GM12892 (cell line): Measurements from ENCODE around the gene AVPR1B.

ENCODE experiments used
- DNase-seq: peaks from one replicate; pipeline ENCODE4 v3.0.0; 2011; ENCODE audit not compliant: insufficient read length
- FAIRE-seq: peaks from 2 replicates; lab custom pipeline; 2011; peaks lifted over from hg19 to GRCh38; lab: Jason Lieb, UNC
- POLR2A ChIP-seq: IDR thresholded peaks from 2 replicates; pipeline ENCODE4 v1.6.1; 2011; ENCODE audit warnings: low read depth, low read length, control low read depth
- POLR2AphosphoS5 ChIP-seq: IDR thresholded peaks from 2 replicates; pipeline ENCODE4 v1.6.1; 2011; ENCODE audit warnings: low read depth, low read length, control low read depth
- TAF1 ChIP-seq: IDR thresholded peaks from 2 replicates; pipeline ENCODE4 v1.6.1; 2011; ENCODE audit warnings: low read depth, mild to moderate bottlenecking, control low read depth, low read length, borderline replicate concordance

AVPR1B gene

DNA sequence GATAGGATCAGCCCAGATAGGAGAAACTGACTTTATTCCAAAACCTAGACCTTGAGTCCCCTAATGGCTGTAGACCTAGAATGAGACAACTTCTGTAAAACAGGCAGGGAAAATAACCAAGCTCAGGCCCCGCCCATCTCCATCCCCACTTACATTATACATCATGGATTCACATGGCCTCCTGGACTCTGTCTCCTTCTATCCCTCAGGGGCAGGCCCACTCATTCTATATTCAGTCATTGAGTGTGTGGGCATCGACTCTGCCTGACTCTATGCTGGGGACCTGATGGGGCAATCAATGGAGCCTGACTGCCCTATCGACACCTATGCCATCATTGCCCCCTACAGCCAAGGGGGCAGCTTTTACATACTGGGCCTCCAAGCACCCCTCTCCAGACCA is 6.4 kb downstream of the AVPR1B start:
- no peak for TF ChIP-seq POLR2AphosphoS5
- no peak for TF ChIP-seq TAF1
- TF ChIP-seq POLR2A = no peak
- FAIRE-seq = no peak
- DNase-seq = no peak

DNA sequence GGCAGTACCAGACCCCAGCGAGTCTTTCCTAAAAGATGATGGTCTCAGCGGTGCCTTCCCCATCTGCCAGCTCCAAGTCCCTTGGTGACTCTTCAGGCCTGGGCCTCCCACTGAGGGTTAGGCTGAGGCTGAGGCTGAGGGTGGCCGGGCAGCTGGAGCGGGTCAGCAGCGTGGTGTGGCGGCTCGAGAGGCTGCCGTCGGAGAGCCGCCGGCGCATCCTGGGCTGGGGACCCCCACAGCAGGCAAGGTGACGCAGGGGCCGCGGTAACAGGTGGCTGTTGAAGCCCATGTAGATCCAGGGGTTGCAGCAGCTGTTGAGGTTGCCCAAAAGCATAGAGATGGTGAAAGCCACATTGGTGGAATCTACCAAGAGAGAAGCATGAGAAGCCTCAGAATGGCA is 7.0 kb downstream of the AVPR1B start:
- DNase-seq = no peak
- no peak for TF ChIP-seq TAF1
- no peak for TF ChIP-seq POLR2A
- TF ChIP-seq POLR2AphosphoS5 = no peak
- no peak for FAIRE-seq

DNA sequence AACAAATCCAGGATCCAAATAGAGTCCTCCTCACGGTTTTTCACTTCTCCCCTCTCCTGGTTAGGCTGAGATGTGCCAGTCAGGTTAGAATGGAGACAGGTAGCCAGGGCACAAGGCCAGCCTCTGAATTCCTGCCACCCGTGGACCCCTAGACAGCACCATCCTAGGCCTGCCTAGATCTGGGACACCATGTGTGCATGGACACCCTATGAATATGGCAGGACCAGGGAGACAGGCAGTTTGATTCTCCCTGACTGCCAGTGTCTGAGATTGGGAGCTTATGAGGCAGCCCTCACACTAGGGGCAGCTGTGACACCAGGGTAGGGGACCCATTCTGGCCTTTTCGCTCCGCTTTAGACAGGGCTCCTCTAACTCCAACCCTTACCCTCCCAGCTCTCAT is 7.5 kb downstream of the AVPR1B start:
- DNase-seq (no peak), FAIRE-seq (no peak)
- TF ChIP-seq POLR2AphosphoS5 (no peak), POLR2A (no peak), TAF1 (no peak)

DNA sequence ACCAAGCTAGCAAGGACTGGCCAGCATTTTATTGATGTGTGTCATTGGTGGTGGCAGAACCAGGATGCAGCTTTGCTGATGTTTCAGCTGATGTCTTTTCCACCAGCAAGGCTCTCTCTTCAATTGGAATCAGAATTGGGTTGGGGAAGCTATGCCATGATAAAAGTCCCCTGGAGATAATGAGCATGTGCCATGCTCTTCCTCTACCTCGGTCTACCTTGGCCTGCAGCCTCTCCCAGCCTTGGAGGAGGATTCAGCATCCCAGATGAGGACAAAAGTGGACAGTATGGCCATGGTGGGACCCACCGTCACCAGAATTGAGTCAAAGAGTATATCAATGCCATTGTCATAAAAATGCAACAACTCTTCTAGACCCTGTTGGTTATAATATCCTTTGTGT is 8.6 kb downstream of the AVPR1B start:
- FAIRE-seq (no peak), DNase-seq (no peak)
- TF ChIP-seq POLR2A (no peak), POLR2AphosphoS5 (no peak), TAF1 (no peak)

DNA sequence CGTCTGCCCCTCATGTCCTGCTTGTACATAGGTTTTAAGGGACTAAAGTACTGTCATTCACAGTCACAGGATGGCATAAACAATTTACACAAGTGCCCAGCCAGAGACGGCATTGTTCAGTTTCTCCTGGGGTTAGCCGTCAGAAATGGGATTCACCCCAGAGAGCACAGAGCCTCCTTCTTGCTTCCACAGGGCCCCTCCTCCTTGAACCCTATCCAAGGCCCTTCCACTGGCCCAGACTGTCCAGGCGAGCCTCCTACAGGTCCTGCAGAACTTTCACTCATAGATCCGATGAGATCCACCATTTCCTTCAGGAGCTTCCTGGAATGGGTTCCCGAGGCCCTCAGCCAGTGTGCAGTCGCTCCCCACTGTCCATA is 10.0 kb downstream of the AVPR1B start:
- TF ChIP-seq TAF1 = no peak
- DNase-seq (no peak), FAIRE-seq (no peak)

DNA sequence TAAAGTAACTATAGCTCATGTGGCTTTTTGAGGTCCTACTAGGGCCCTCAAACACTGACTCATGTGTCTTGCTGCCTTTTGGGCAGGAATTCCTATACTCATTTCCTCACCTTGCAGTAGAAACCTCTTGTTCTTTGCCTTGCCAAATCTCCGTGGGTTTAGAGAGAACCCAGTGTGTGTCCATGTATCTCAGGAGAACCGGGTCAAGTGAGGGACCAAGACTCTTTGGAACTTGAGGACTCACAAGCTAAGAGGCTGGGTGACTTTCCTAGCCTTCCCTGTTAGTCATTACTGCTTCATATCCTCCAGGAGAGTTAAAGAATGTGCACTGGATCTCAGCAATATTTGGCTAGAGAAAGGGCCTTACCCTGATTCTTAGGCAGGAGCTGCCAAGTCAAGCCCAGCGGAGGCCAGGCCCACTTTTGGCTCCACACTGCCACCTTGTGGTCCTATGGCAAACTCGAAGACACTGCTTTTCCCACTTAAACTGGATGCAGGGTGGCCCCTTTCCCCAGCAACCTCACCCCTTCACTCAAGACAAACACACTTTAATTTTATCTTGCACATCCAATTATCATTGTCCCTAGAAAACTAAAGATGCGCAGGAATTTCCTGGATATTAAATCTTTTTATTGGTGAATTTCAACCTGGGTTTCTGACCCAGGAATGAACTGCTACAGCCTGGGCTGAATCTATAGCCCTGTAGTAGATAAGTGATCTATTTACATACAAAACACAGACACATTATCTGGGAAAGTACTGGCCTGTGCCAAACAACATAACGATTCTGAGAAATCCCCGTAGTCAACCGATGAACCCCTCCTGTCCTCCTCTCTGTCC is 10.6 kb downstream of the AVPR1B start:
- peak; percentile 61 for DNase-seq
- peak; percentile 77 for FAIRE-seq
- no peak for TF ChIP-seq TAF1
- TF ChIP-seq POLR2AphosphoS5 = no peak
- TF ChIP-seq POLR2A = no peak

DNA sequence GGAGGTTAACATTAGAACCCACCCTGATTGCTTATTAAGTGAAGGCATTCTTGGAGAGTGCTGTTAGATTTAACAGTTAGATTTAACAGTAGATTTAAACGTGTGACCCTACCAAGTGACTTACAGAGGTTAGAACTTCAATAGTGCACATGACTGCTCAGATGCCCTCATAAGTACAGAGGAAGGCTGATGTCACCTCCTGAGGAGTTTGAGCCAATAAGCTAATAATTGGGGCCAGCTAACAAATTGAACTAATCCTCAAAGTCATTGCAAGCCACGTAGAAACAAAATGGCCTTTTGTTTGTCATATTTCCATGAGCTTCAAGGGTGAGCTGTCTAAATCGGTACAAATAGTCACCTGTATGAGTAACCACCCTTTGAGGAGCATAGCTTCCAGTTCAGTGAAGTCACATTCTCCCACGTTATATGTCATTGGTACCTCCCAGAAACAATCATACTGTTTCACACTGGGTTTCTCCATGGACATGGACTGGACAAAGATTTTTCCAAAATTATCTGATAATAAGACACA is 11.7 kb downstream of the AVPR1B start:
- DNase-seq (no peak), FAIRE-seq (no peak)
- TF ChIP-seq POLR2AphosphoS5 (no peak), POLR2A (no peak), TAF1 (no peak)

DNA sequence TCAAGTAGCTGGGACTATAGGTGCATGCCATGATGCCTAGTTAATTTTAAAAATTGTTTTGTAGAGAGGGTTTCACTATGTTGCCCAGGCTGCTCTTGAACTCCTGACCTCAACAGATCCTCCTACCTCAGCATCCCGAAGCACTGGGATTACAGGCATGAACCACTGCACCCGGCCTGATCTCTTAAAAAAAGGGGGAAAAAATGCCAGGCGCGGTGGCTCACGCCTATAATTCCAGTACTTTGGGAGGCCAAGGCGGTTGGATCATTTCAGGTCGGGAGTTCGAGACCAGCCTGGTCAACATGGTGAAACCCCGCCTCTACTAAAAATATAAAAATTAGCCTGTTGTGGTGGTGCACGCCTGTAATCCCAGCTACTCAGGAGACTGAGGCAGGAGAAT is 13.2 kb downstream of the AVPR1B start:
- no peak for TF ChIP-seq POLR2A
- TF ChIP-seq TAF1 = no peak
- TF ChIP-seq POLR2AphosphoS5 = no peak
- DNase-seq = no peak
- FAIRE-seq = no peak

DNA sequence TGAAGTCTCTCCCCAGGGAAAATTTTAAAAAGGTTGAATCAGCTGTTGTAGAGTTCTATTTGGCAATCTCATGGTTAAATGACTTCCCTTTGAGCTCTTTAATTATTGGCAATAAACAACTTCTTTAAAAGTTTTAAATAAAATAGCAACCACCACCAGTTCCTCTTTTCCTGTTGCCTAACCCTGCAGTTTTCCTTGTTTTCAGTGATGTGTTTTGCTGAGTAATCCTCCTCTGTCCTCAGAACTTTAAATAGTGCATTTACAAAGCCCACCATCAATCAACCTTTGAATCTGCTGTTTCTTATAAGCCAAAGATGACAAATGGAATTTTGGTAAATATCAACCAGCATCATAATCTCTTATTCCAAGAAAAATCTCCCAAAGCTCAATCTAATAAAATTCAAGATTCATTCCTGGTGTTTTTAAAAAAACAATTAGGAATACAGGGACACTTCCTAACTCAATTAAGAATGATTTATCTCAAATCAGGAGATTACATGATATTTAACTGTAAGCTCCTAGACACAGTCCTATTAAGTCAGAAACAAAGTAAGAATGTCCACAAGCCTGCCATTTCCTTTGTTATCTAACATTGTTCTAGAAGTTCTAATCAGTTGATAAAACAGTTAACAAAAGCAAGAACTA is 14.8 kb downstream of the AVPR1B start:
- TF ChIP-seq POLR2AphosphoS5 = no peak
- no peak for TF ChIP-seq POLR2A
- TF ChIP-seq TAF1 = no peak

DNA sequence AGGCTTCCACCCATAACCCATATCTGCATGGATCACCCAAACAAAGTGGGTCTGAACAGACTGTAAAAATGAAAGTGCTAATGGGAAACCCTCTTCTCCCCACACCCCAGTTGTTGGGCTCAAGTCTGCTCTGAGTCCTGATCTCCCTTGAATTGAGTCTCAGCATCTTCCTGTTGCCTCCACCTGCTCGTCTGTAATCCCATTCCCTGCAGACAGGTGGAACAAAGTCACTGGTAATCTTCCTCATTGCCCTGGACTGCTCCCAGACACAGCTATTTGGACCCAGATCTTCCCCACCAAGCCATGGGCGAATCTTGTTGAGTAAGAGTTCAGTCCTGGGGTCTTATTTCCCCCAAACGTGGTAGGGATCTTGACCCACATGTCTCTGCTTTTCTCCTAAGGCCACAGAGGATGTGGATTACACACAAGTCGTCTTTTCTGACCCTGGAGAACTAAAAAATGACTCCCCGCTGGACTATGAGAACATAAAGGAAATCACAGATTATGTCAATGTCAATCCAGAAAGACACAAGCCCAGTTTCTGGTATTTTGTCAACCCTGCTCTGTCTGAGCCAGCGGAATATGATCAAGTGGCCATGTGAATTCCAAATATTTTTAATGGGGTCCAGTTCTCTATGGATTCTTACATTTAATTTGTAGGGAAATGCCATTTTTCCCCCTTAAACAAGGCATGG is 15.7 kb downstream of the AVPR1B start:
- DNase-seq = no peak
- no peak for FAIRE-seq
- no peak for TF ChIP-seq POLR2A
- no peak for TF ChIP-seq TAF1
- no peak for TF ChIP-seq POLR2AphosphoS5

More for the DNA sequence above, 14.8 kb downstream of the AVPR1B start:
- FAIRE-seq (no peak), DNase-seq (no peak)

DNA sequence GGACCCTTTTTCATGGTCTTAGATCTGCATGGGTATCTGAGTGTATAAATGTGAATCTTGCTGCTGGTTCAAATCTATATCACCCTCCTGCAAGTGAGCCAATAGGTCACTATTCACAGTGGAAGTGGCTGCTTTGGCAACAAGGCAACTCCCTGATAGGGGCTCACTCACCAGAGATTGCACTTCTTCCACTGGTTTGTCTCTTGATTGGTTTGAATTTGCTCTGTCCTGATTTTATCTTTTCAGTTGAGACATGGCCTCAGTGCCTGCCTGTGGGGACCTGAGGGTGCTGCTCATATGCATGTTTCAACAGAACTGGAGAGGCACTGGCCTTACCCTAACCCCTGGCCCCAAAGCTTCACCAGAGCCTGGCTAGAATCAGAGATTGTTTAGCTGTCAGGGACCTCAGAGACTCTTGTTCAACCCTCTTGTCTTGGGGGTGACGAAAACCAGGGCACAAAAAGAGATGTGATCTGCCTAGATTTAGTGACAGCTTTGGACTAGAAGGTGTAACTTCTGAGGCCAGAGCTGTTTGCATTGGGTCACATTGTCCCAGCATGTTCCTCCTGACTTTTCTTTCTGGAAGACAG is 16.9 kb downstream of the AVPR1B start:
- FAIRE-seq = no peak
- no peak for DNase-seq
- TF ChIP-seq TAF1 (no peak), POLR2A (no peak), POLR2AphosphoS5 (no peak)
